ENCODE measurements around the gene CASKIN1. TPM values are rescaled to one million over a fixed set of nuclear protein-coding genes. Genes with fewer than 3 reads are reported as not detected.

Gene CASKIN1
- polyA plus RNA-seq, 3 donors = not detected

- H3K79me2 ChIP-seq (ENCODE audit: insufficient read depth, low read length) = peaks cover 24% of the 10 kb centered on the region
- no peak overlapping the region for H3K9ac ChIP-seq (ENCODE audit: insufficient read depth, low read length, poor library complexity, severe bottlenecking)
- Mint-ChIP-seq H3K36me3 (peaks cover 51 to 76% of the 10 kb centered on the region in 2 donors), H3K4me3 (no peak overlapping the region), H3K9me3 (peaks cover 0 to 5% (median 0%) of the 10 kb centered on the region in 7 donors), H3K4me1 (peaks cover 11% of the 10 kb centered on the region), H3K27me3 (ENCODE audit: low read depth in 3 of 3) (peaks cover 4 to 9% (median 5%) of the 10 kb centered on the region in 3 donors), H3K27ac (peak overlapping the region in 2 of 7 donors; percentile 50 to 52)
- intact Hi-C loops (cut with micrococcal nuclease) = no loop called here
- WGBS (ENCODE audit: insufficient coverage) = 89% methylated on average over 13 of the region's 13 CpGs
- no peak overlapping the region for H3K4me2 ChIP-seq (replicated peaks; ENCODE audit: extremely low read depth, low read length, poor library complexity, severe bottlenecking)
- no peak overlapping the region for H3K4me3 ChIP-seq (replicated peaks in 1 of 3; ENCODE audit: low read depth in 2 of 3, low read length in 3 of 3)
- no peak overlapping the region for H2AFZ ChIP-seq (ENCODE audit: insufficient read depth, low read depth, low read length, poor library complexity, severe bottlenecking)
- peaks cover 0 to 2% of the 10 kb centered on the region in 2 donors for H3K27me3 ChIP-seq (ENCODE audit: control insufficient read depth in 2 of 2, insufficient read depth in 2 of 2, low read length in 2 of 2)
- H3K9me3 ChIP-seq (replicated peaks in 1 of 2; ENCODE audit: control insufficient read depth in 1 of 2, insufficient read depth in 1 of 2, low read length in 2 of 2) = no peaks in the 10 kb centered on the region
- no peaks in the 10 kb centered on the region for H3K4me1 ChIP-seq (ENCODE audit: control insufficient read depth in 1 of 2, insufficient read depth in 2 of 2, low read length in 2 of 2)
- H3K27ac ChIP-seq (ENCODE audit: low read depth in 1 of 2, low read length in 2 of 2) = no peak overlapping the region
- no peak for DNase-seq
- no peak for TF ChIP-seq CTCF (IDR thresholded peaks at IDR 0.05)
- H3K36me3 ChIP-seq (replicated peaks in 1 of 2; ENCODE audit: control insufficient read depth in 1 of 2, insufficient read depth in 2 of 2, low read length in 2 of 2) = peaks cover 70 to 84% of the 10 kb centered on the region in 2 donors
- H4K20me1 ChIP-seq (ENCODE audit: insufficient read depth, low read length) = peaks cover 19% of the 10 kb centered on the region
These were observed 34.0 kb upstream of the CASKIN1 start for GRCh38 chr16:2230376-2230775.

GRCh38 chr16:2229632-2230250 is 33.3 kb upstream of the CASKIN1 start:
- peaks cover 19% of the 10 kb centered on the region for H4K20me1 ChIP-seq (ENCODE audit: insufficient read depth, low read length)
- H3K36me3 ChIP-seq (replicated peaks in 1 of 2; ENCODE audit: control insufficient read depth in 1 of 2, insufficient read depth in 2 of 2, low read length in 2 of 2) = peaks cover 63 to 77% of the 10 kb centered on the region in 2 donors
- no peak for DNase-seq
- H3K36me3 Mint-ChIP-seq = peaks cover 45 to 69% of the 10 kb centered on the region in 2 donors
- H3K27ac Mint-ChIP-seq = peak overlapping the region in 1 of 7 donors; percentile 50
- intact Hi-C loops (cut with micrococcal nuclease) = no loop called here
- peaks cover 2 to 3% (median 2%) of the 10 kb centered on the region in 3 donors for H3K27me3 Mint-ChIP-seq (ENCODE audit: low read depth in 3 of 3)
- peaks cover 0 to 2% (median 0%) of the 10 kb centered on the region in 7 donors for H3K9me3 Mint-ChIP-seq
- no peaks in the 10 kb centered on the region for H3K27me3 ChIP-seq (ENCODE audit: control insufficient read depth in 2 of 2, insufficient read depth in 2 of 2, low read length in 2 of 2)
- H3K9ac ChIP-seq (ENCODE audit: insufficient read depth, low read length, poor library complexity, severe bottlenecking) = no peak overlapping the region
- TF ChIP-seq CTCF (IDR thresholded peaks at IDR 0.05) = no peak
- peaks cover under 1 to 3% of the 10 kb centered on the region in 2 donors for H3K4me1 ChIP-seq (ENCODE audit: control insufficient read depth in 1 of 2, insufficient read depth in 2 of 2, low read length in 2 of 2)
- peaks cover 15% of the 10 kb centered on the region for H3K4me1 Mint-ChIP-seq
- H3K27ac ChIP-seq (ENCODE audit: low read depth in 1 of 2, low read length in 2 of 2) = no peak overlapping the region
- H3K4me2 ChIP-seq (replicated peaks; ENCODE audit: extremely low read depth, low read length, poor library complexity, severe bottlenecking) = no peak overlapping the region
- no peak overlapping the region for H3K4me3 ChIP-seq (replicated peaks in 1 of 3; ENCODE audit: low read depth in 2 of 3, low read length in 3 of 3)
- H3K4me3 Mint-ChIP-seq = no peak overlapping the region
- H2AFZ ChIP-seq (ENCODE audit: insufficient read depth, low read depth, low read length, poor library complexity, severe bottlenecking) = no peak overlapping the region
- no peaks in the 10 kb centered on the region for H3K9me3 ChIP-seq (replicated peaks in 1 of 2; ENCODE audit: control insufficient read depth in 1 of 2, insufficient read depth in 1 of 2, low read length in 2 of 2)
- peaks cover 30% of the 10 kb centered on the region for H3K79me2 ChIP-seq (ENCODE audit: insufficient read depth, low read length)
- WGBS (ENCODE audit: insufficient coverage) = 90% methylated on average over 17 of the region's 23 CpGs

Measured in CD14-positive monocyte (primary cell).